ENCODE data around the gene UCK1.

UCK1 gene

GRCh38 chr9:131496844-131497405, 34.1 kb downstream of the UCK1 start:
- DNase-seq (ENCODE audit: low read depth): no peak

GRCh38 chr9:131495785-131496184, 35.3 kb downstream of the UCK1 start:
- no peak for DNase-seq (ENCODE audit: low read depth)

GRCh38 chr9:131494296-131494870, 36.7 kb downstream of the UCK1 start:
- DNase-seq (ENCODE audit: low read depth): no peak

- DNase-seq (ENCODE audit: low read depth): no peak
Observed at GRCh38 chr9:131492070-131492469, 39.0 kb downstream of the UCK1 start.

GRCh38 chr9:131491001-131491710, 39.9 kb downstream of the UCK1 start:
- DNase-seq (ENCODE audit: low read depth): no peak

- DNase-seq (ENCODE audit: low read depth): no peak
Observed at GRCh38 chr9:131490514-131490913, 40.5 kb downstream of the UCK1 start.

GRCh38 chr9:131487621-131488031, 43.4 kb downstream of the UCK1 start:
- DNase-seq (ENCODE audit: low read depth): no peak

- DNase-seq (ENCODE audit: low read depth): no peak
Observed at GRCh38 chr9:131487001-131487400, 44.1 kb downstream of the UCK1 start.

GRCh38 chr9:131485728-131486422, 45.2 kb downstream of the UCK1 start:
- no peak for DNase-seq (ENCODE audit: low read depth)

- no peak for DNase-seq (ENCODE audit: low read depth)
Observed at GRCh38 chr9:131485206-131485605, 45.9 kb downstream of the UCK1 start.

- no peak for DNase-seq (ENCODE audit: low read depth)
Observed at GRCh38 chr9:131484560-131485185, 46.4 kb downstream of the UCK1 start.

- no peak for DNase-seq (ENCODE audit: low read depth)
Observed at GRCh38 chr9:131484051-131484445, 47.0 kb downstream of the UCK1 start.

- DNase-seq (ENCODE audit: low read depth): no peak
Observed at GRCh38 chr9:131483319-131484050, 47.6 kb downstream of the UCK1 start.

GRCh38 chr9:131482343-131483006, 48.6 kb downstream of the UCK1 start:
- no peak for DNase-seq (ENCODE audit: low read depth)

GRCh38 chr9:131481441-131482342, 49.4 kb downstream of the UCK1 start:
- no peak for DNase-seq (ENCODE audit: low read depth)

GRCh38 chr9:131480258-131480657, 50.8 kb downstream of the UCK1 start:
- no peak for DNase-seq (ENCODE audit: low read depth)

GRCh38 chr9:131478911-131479310, 52.2 kb downstream of the UCK1 start:
- DNase-seq (ENCODE audit: low read depth): no peak

- DNase-seq (ENCODE audit: low read depth): peak; percentile 41
Observed at GRCh38 chr9:131478421-131478868, 52.6 kb downstream of the UCK1 start.

- no peak for DNase-seq (ENCODE audit: low read depth)
Observed at GRCh38 chr9:131477816-131478419, 53.1 kb downstream of the UCK1 start.

- DNase-seq (ENCODE audit: low read depth): no peak
Observed at GRCh38 chr9:131477367-131477766, 53.7 kb downstream of the UCK1 start.

Data from activated T-helper 9 cell treated with anti-CD3 and anti-CD28 coated beads, Interleukin-2, amount 50 U/mL, for 16 hours (primary cell).